GM19035 (cell line): Measurements from ENCODE around the gene KCNQ4.

ENCODE experiments used
- ATAC-seq: cut with Tn5 transposase; IDR thresholded peaks from one replicate; pipeline ENCODE4 v1.9.1; 2021; ENCODE audit not compliant: unreplicated experiment

KCNQ4 gene

GRCh38 chr1:40838980-40839942 is 55.7 kb downstream of the KCNQ4 start:
- no peak for ATAC-seq

- no peak for ATAC-seq
Measured at GRCh38 chr1:40839943-40840335, 56.4 kb downstream of the KCNQ4 start.

DNA sequence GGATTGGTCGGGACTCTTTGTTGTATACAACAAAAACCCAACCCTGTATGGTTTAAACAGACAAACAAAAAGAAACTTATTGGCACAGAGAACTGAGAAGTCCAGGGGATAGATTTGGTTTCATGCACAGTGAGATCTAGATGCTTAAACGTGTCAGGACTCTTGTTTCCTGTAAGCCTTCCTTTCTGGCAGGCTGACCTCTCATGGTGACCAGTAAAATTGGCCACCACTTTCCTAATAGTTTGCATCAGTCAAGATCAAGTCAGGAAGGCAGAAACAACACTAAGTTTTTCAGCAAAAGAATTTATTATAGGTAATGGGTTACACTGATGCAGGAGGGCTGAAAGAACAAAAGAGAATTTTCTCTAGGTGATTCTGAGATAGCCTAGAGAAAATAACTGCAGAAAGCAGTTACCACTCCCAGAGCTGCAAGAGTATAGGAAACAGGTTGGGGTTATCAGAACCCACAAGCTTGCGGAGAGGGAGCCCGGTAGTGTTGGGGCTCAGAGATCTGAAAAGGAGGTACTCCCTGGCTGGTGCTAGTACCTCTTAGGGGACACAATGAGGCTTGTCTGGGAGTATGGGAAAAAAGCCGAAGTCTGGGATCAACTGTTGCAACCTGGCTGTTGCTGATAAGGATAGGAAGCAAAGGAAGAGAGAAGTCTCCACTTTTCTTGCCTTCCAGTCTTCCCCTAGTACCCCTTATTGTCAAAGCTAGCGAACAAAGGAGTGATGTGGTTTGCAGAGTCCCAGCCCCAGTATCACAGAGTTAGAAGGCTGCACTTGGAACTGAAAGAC is 57.1 kb downstream of the KCNQ4 start:
- no peak for ATAC-seq

- no peak for ATAC-seq
Measured at GRCh38 chr1:40841602-40842001, 58.0 kb downstream of the KCNQ4 start.

- no peak for ATAC-seq
Measured at GRCh38 chr1:40842207-40842606, 58.6 kb downstream of the KCNQ4 start.

- ATAC-seq, result no peak
Measured at GRCh38 chr1:40842691-40843090, 59.1 kb downstream of the KCNQ4 start.

GRCh38 chr1:40844079-40844478 is 60.5 kb downstream of the KCNQ4 start:
- no peak for ATAC-seq

- no peak for ATAC-seq
Measured at GRCh38 chr1:40844887-40845878, 61.6 kb downstream of the KCNQ4 start.

- no peak for ATAC-seq
Measured at GRCh38 chr1:40845895-40846294, 62.3 kb downstream of the KCNQ4 start.

- no peak for ATAC-seq
Measured at GRCh38 chr1:40847023-40847745, 63.6 kb downstream of the KCNQ4 start.

GRCh38 chr1:40848530-40849189 is 65.1 kb downstream of the KCNQ4 start:
- ATAC-seq, result no peak

- peak; percentile 62 for ATAC-seq
Measured at GRCh38 chr1:40849801-40850592, 66.4 kb downstream of the KCNQ4 start.

DNA sequence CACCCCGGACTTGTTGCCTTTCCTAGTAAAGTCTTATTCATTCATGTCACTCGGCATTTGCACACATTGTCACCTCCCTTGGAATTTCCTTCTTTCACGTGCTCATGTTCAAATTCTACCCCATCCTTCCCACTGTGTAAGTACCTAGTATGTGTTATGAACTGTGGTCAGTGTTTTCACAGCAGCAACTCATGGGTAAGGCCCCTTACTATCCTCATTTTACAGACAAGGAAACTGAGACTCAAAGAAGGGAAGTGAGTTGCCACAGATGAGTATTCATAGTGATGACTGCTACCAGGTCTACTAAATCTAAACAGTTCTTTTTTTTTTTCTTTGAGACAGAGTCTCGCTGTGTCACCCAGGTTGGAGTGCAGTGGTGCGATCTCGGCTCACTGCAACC is 68.1 kb downstream of the KCNQ4 start:
- ATAC-seq, result no peak

GRCh38 chr1:40853113-40853884 is 69.7 kb downstream of the KCNQ4 start:
- no peak for ATAC-seq

- no peak for ATAC-seq
Measured at GRCh38 chr1:40853885-40854170, 70.2 kb downstream of the KCNQ4 start.

DNA sequence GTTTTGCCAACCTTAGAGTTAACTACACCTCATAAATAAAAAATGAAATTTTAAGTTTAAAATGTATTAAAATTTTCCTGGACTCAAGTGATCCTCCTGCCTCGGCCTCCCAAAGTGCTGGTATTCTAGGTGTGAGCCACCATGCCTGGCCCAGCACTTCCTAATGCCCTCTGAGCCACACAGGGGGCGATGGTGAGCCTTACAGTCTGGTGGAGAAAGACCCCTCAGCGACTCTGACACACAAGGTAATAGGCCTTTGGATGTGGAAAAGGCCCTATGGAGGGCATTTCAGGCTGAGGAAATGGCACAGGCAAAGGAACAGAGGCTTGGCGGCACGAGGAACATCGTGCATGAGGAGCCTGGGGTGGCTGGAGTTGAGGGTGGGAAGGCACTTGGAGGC is 71.9 kb downstream of the KCNQ4 start:
- ATAC-seq, result no peak

- no peak for ATAC-seq
Measured at GRCh38 chr1:40856116-40856515, 72.5 kb downstream of the KCNQ4 start.

- ATAC-seq, result no peak
Measured at GRCh38 chr1:40856656-40857302, 73.2 kb downstream of the KCNQ4 start.
